ENCODE data around the gene CBY2. TPM values are rescaled to one million over a fixed set of nuclear protein-coding genes. Genes with fewer than 3 reads are reported as not detected.
A peak's percentile ranks its signal among the peaks of the same experiment; 100 is the strongest.

Gene CBY2
- total and polyA plus RNA-seq, 4 experiments from 2014 or later, result 0.61 to 0.64 (median 0.61) TPM; not detected in 1

- peaks cover 0 to 5% of the 10 kb centered on the region in 2 donors for H3K36me3 Mint-ChIP-seq
- CTCF ChIA-PET (ENCODE audit: partially characterized antibody), result interaction anchor here (1.8 kb wide), 1 partner anchor 65 kb away, joined by 6 read pairs; no protein-coding TSS in a partner anchor
- intact Hi-C loops (cut with micrococcal nuclease), result no loop called here
These were observed 13.5 kb upstream of the CBY2 start for GRCh38 chr13:45688577-45688976.

GRCh38 chr13:45690636-45691035, 11.5 kb upstream of the CBY2 start:
- DNase-seq, result no peak
- no peaks in the 10 kb centered on the region for H3K36me3 ChIP-seq (ENCODE audit: insufficient read depth, low read length)
- Mint-ChIP-seq H3K27me3 (peaks cover 0 to 3% of the 10 kb centered on the region in 2 donors), H3K27ac (no peak overlapping the region), H3K9me3 (peaks cover 0 to 3% (median 0%) of the 10 kb centered on the region in 8 donors), H3K4me3 (no peak overlapping the region), H3K4me1 (peaks cover 2 to 8% (median 6%) of the 10 kb centered on the region in 4 donors), H3K36me3 (peaks cover 0 to 5% of the 10 kb centered on the region in 2 donors)
- no peak overlapping the region for H3K4me3 ChIP-seq (ENCODE audit: low read length in 2 of 2)
- H3K9me3 ChIP-seq (ENCODE audit: control insufficient read depth in 1 of 2, low read length in 2 of 2), result no peaks in the 10 kb centered on the region
- H3K27me3 ChIP-seq (ENCODE audit: insufficient read depth, low read length), result no peaks in the 10 kb centered on the region
- ChIA-PET POLR2A (ENCODE audit: partially characterized antibody) (no interaction called here), CTCF (ENCODE audit: partially characterized antibody) (no interaction called here)
- intact Hi-C loops (cut with micrococcal nuclease), result no loop called here
- no peak overlapping the region for H3K27ac ChIP-seq (ENCODE audit: low read depth, low read length)
- H3K4me1 ChIP-seq (ENCODE audit: insufficient read depth, low read length), result no peaks in the 10 kb centered on the region

More at GRCh38 chr13:45688577-45688976, 13.5 kb upstream of the CBY2 start:
- Histone ChIP-seq H3K27me3 (ENCODE audit: insufficient read depth, low read length) (no peaks in the 10 kb centered on the region), H3K36me3 (ENCODE audit: insufficient read depth, low read length) (no peaks in the 10 kb centered on the region), H3K4me3 (ENCODE audit: low read length in 2 of 2) (no peak overlapping the region), H3K27ac (ENCODE audit: low read depth, low read length) (no peak overlapping the region), H3K4me1 (ENCODE audit: insufficient read depth, low read length) (no peaks in the 10 kb centered on the region), H3K9me3 (ENCODE audit: control insufficient read depth in 1 of 2, low read length in 2 of 2) (no peaks in the 10 kb centered on the region)
- Mint-ChIP-seq H3K4me1 (peaks cover 0 to 4% (median under 1%) of the 10 kb centered on the region in 4 donors), H3K4me3 (no peak overlapping the region), H3K9me3 (peaks cover 0 to 3% (median 0%) of the 10 kb centered on the region in 8 donors), H3K27me3 (peaks cover 0 to 3% of the 10 kb centered on the region in 2 donors), H3K27ac (no peak overlapping the region)
- POLR2A ChIA-PET (ENCODE audit: partially characterized antibody), result no interaction called here
- DNase-seq, result no peak

DNA sequence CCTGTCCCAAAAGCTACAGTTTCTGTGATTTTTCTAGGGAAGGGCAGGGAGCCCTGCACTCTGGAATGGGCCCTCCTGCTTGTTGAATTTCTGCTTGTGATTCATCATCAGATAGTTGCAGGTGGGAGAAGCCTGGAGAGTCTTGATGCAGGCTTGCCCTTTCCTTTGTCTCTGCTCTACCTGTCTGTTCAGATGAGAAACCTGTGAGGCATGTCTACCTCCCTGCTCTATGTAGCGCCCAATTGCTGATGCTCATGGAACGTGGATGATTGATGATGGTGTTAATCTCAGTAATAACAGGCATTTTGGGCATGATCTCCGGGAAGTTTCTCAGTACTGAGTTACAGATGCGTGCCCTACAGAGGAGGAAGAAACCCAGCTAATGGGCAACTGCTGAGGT, 10.9 kb upstream of the CBY2 start:
- intact Hi-C loops (cut with micrococcal nuclease), result no loop called here
- DNase-seq, result no peak
- ChIA-PET CTCF (ENCODE audit: partially characterized antibody) (no interaction called here), POLR2A (ENCODE audit: partially characterized antibody) (no interaction called here)
- Histone ChIP-seq H3K4me1 (ENCODE audit: insufficient read depth, low read length) (no peaks in the 10 kb centered on the region), H3K4me3 (ENCODE audit: low read length in 2 of 2) (no peak overlapping the region), H3K27me3 (ENCODE audit: insufficient read depth, low read length) (no peaks in the 10 kb centered on the region), H3K36me3 (ENCODE audit: insufficient read depth, low read length) (no peaks in the 10 kb centered on the region), H3K9me3 (ENCODE audit: control insufficient read depth in 1 of 2, low read length in 2 of 2) (no peaks in the 10 kb centered on the region), H3K27ac (ENCODE audit: low read depth, low read length) (no peak overlapping the region)
- Mint-ChIP-seq H3K9me3 (peaks cover 0 to 3% (median 0%) of the 10 kb centered on the region in 8 donors), H3K27ac (no peak overlapping the region), H3K4me3 (no peak overlapping the region), H3K27me3 (peaks cover 0 to 3% of the 10 kb centered on the region in 2 donors), H3K36me3 (peaks cover 0 to 5% of the 10 kb centered on the region in 2 donors), H3K4me1 (peaks cover 2 to 11% (median 6%) of the 10 kb centered on the region in 4 donors)

DNA sequence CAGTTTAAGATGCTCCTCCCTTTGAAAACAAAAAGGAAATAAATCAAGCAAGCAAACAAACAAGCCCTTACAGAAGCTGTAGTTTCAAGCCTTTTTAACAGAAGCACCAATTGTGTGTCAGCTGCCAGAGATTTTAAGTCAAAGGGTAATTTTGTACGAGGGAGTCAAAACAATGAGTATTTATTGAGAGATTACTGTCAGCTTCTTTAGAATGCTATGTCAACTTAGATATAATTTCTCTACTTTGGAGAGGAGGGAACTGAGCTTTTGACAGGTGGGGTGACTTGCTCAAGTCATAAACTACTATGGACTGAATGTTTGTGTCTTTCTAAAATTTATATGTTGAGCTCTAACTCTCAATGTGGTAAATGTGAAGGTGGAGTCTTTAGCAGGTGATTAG, 10.5 kb upstream of the CBY2 start:
- Mint-ChIP-seq H3K4me3 (no peak overlapping the region), H3K36me3 (peaks cover 0 to 5% of the 10 kb centered on the region in 2 donors), H3K9me3 (peaks cover 0 to 3% (median 0%) of the 10 kb centered on the region in 8 donors), H3K27ac (no peak overlapping the region), H3K4me1 (peaks cover 2 to 11% (median 6%) of the 10 kb centered on the region in 4 donors), H3K27me3 (peaks cover 0 to 3% of the 10 kb centered on the region in 2 donors)
- Histone ChIP-seq H3K27ac (ENCODE audit: low read depth, low read length) (no peak overlapping the region), H3K4me1 (ENCODE audit: insufficient read depth, low read length) (no peaks in the 10 kb centered on the region), H3K27me3 (ENCODE audit: insufficient read depth, low read length) (no peaks in the 10 kb centered on the region), H3K36me3 (ENCODE audit: insufficient read depth, low read length) (no peaks in the 10 kb centered on the region), H3K9me3 (ENCODE audit: control insufficient read depth in 1 of 2, low read length in 2 of 2) (no peaks in the 10 kb centered on the region), H3K4me3 (ENCODE audit: low read length in 2 of 2) (no peak overlapping the region)
- intact Hi-C loops (cut with micrococcal nuclease), result no loop called here
- DNase-seq, result no peak
- CTCF ChIA-PET (ENCODE audit: partially characterized antibody), result interaction anchor here (0.9 kb wide), 1 partner anchor 8 kb away, joined by 3 read pairs; no protein-coding TSS in a partner anchor
- POLR2A ChIA-PET (ENCODE audit: partially characterized antibody), result no interaction called here

GRCh38 chr13:45695198-45695730, 6.9 kb upstream of the CBY2 start:
- CTCF ChIA-PET (ENCODE audit: partially characterized antibody), result interaction anchor here (2.0 kb wide), 1 partner anchor 9 kb away, joined by 6 read pairs; no protein-coding TSS in a partner anchor
- no peak for DNase-seq
- no peaks in the 10 kb centered on the region for H3K9me3 ChIP-seq (ENCODE audit: control insufficient read depth in 1 of 2, low read length in 2 of 2)
- no peak overlapping the region for H3K27ac ChIP-seq (ENCODE audit: low read depth, low read length)
- Mint-ChIP-seq H3K9me3 (peaks cover 0 to 3% (median 0%) of the 10 kb centered on the region in 8 donors), H3K27ac (peak overlapping the region in 1 of 7 donors; percentile 52), H3K36me3 (peaks cover 0 to 5% of the 10 kb centered on the region in 2 donors), H3K4me3 (peak overlapping the region in 1 of 8 donors; percentile 5), H3K27me3 (peaks cover 0 to 1% of the 10 kb centered on the region in 2 donors), H3K4me1 (peaks cover 2 to 11% (median 6%) of the 10 kb centered on the region in 4 donors)
- no peaks in the 10 kb centered on the region for H3K36me3 ChIP-seq (ENCODE audit: insufficient read depth, low read length)
- intact Hi-C loops (cut with micrococcal nuclease), result no loop called here
- H3K4me3 ChIP-seq (ENCODE audit: low read length in 2 of 2), result no peak overlapping the region
- POLR2A ChIA-PET (ENCODE audit: partially characterized antibody), result no interaction called here
- H3K27me3 ChIP-seq (ENCODE audit: insufficient read depth, low read length), result no peaks in the 10 kb centered on the region
- no peaks in the 10 kb centered on the region for H3K4me1 ChIP-seq (ENCODE audit: insufficient read depth, low read length)

- no peak for DNase-seq
- intact Hi-C loops (cut with micrococcal nuclease), result no loop called here
- H3K27ac Mint-ChIP-seq, result peak overlapping the region in 1 of 7 donors; percentile 32
- no peaks in the 10 kb centered on the region for H3K36me3 ChIP-seq (ENCODE audit: insufficient read depth, low read length)
- no peaks in the 10 kb centered on the region for H3K4me1 ChIP-seq (ENCODE audit: insufficient read depth, low read length)
- no peaks in the 10 kb centered on the region for H3K9me3 ChIP-seq (ENCODE audit: control insufficient read depth in 1 of 2, low read length in 2 of 2)
- peaks cover 0 to 5% of the 10 kb centered on the region in 2 donors for H3K36me3 Mint-ChIP-seq
- H3K27ac ChIP-seq (ENCODE audit: low read depth, low read length), result no peak overlapping the region
- ChIA-PET POLR2A (ENCODE audit: partially characterized antibody) (no interaction called here), CTCF (ENCODE audit: partially characterized antibody) (no interaction called here)
- H3K4me3 ChIP-seq (ENCODE audit: low read length in 2 of 2), result no peak overlapping the region
- H3K27me3 Mint-ChIP-seq, result peaks cover 0 to 1% of the 10 kb centered on the region in 2 donors
- no peak overlapping the region for H3K4me3 Mint-ChIP-seq
- peaks cover 0 to 3% (median 0%) of the 10 kb centered on the region in 8 donors for H3K9me3 Mint-ChIP-seq
- H3K27me3 ChIP-seq (ENCODE audit: insufficient read depth, low read length), result no peaks in the 10 kb centered on the region
- H3K4me1 Mint-ChIP-seq, result peaks cover 2 to 11% (median 6%) of the 10 kb centered on the region in 4 donors
These were observed 5.4 kb upstream of the CBY2 start for GRCh38 chr13:45696610-45697226.

DNA sequence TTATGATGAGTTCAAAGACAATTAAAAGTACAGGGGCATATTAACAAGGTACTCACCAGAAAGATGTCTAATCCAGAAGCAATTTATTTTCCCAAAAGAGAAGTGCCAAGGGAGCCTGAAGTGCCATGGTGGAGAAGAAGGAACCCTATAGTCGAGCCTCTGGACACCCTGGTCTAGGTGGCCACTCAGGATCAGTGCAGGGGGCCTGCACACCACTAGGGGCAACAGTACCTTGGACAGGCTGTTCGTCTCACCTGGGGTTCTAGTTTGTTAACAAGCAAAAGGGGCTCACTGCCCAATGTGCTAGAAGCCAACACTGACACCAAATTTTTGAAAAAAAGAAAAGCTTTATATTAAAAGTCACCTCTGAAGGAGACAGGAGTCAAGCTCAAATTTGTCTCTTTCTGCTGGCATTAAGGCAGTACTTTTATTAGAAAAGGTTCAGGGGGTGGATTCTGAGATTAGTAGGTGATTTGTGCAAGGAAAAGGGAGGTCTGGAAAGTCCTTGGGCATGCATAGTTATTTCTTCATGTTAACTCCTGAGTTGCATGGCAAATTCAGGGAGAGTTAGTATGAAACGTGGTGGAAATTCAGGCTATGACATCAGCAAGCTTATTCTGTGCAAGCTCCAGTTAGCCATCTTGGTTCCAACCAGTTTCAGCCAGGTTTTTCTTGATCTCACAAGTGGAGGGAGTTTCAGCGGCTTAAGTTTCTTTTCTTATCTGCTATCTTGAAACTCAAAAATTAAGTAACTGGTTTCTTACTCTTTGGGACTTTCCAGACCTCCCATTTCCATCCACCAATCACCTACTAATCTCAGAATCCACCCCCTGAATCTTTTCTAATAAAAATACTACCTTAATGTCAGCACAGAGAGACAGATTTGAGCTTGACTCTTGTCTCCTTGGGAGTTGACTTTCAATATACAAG, 884 bp upstream of the CBY2 start:
- Histone ChIP-seq H3K9me3 (ENCODE audit: control insufficient read depth in 1 of 2, low read length in 2 of 2) (no peaks in the 10 kb centered on the region), H3K4me3 (ENCODE audit: low read length in 2 of 2) (no peak overlapping the region), H3K27me3 (ENCODE audit: insufficient read depth, low read length) (no peaks in the 10 kb centered on the region), H3K27ac (ENCODE audit: low read depth, low read length) (no peak overlapping the region), H3K36me3 (ENCODE audit: insufficient read depth, low read length) (no peaks in the 10 kb centered on the region), H3K4me1 (ENCODE audit: insufficient read depth, low read length) (no peaks in the 10 kb centered on the region)
- H3K4me1 Mint-ChIP-seq, result no peaks in the 10 kb centered on the region
- no peaks in the 10 kb centered on the region for H3K36me3 Mint-ChIP-seq
- H3K27me3 Mint-ChIP-seq, result peaks cover 0 to 5% of the 10 kb centered on the region in 2 donors
- no peak overlapping the region for H3K27ac Mint-ChIP-seq
- peaks cover 0 to 2% (median 0%) of the 10 kb centered on the region in 8 donors for H3K9me3 Mint-ChIP-seq
- DNase-seq, result peak in 1 of 5 donors; percentile 8
- ChIA-PET POLR2A (ENCODE audit: partially characterized antibody) (no interaction called here), CTCF (ENCODE audit: partially characterized antibody) (interaction anchor here (1.7 kb wide), 1 partner anchor 78 kb away, joined by 4 read pairs; no protein-coding TSS in a partner anchor)
- H3K4me3 Mint-ChIP-seq, result no peak overlapping the region
- intact Hi-C loops (cut with micrococcal nuclease), result no loop called here

All from CD4-positive, alpha-beta memory T cell (primary cell).